MCF 10A (cell line): ENCODE results near the gene ARRDC4. TPM values are rescaled to one million over a fixed set of nuclear protein-coding genes. Genes with fewer than 3 reads are reported as not detected.

ENCODE experiments used
- BruUV-seq: library from RNA; stranded (reverse); fragments of 400-500 nt; replicated peaks from 2 replicates; lab custom pipeline; 2021; lab: Mats Ljungman, UMichigan
- CTCF ChIA-PET: fragments of 300-600 bp; sonication (Branson Sonifier 250); formaldehyde crosslinking; extraction: SDS; loops from one replicate; lab custom pipeline; 2021; ENCODE audit warnings: antibody characterized with exemption, inconsistent platforms; lab: Yijun Ruan, JAX
- POLR2A ChIA-PET: fragments of 300-600, 350-650 bp; sonication (Branson Sonifier 250); formaldehyde crosslinking; extraction: SDS; loops from one replicate; lab custom pipeline; 2020; ENCODE audit warnings: antibody characterized with exemption, inconsistent platforms; lab: Yijun Ruan, JAX
- DNase-seq: peaks from one replicate; pipeline ENCODE4 v3.0.0-alpha.2; 2018; ENCODE audit not compliant: unreplicated experiment
- H3K27ac Mint-ChIP-seq: one replicate; pipeline ENCODE4 v1.8.0; 2022; ENCODE audit warnings: mild to moderate bottlenecking, low read depth, mixed read lengths; ENCODE audit not compliant: unreplicated experiment
- H3K27me3 Mint-ChIP-seq: one replicate; pipeline ENCODE4 v1.8.0; 2022; ENCODE audit warnings: mixed read lengths; ENCODE audit not compliant: insufficient read depth, unreplicated experiment
- H3K36me3 Mint-ChIP-seq: one replicate; pipeline ENCODE4 v1.8.0; 2022; ENCODE audit warnings: mild to moderate bottlenecking, moderate library complexity, mixed read lengths; ENCODE audit not compliant: insufficient read depth, unreplicated experiment
- H3K4me1 Mint-ChIP-seq: one replicate; pipeline ENCODE4 v1.8.0; 2022; ENCODE audit warnings: mixed read lengths; ENCODE audit not compliant: insufficient read depth, unreplicated experiment
- H3K4me3 Mint-ChIP-seq: one replicate; pipeline ENCODE4 v1.8.0; 2022; ENCODE audit warnings: mild to moderate bottlenecking, moderate library complexity, mixed read lengths; ENCODE audit not compliant: unreplicated experiment
- H3K9me3 Mint-ChIP-seq: one replicate; pipeline ENCODE4 v1.8.0; 2022; ENCODE audit warnings: mixed read lengths; ENCODE audit not compliant: unreplicated experiment
- intact Hi-C: fragments of 100-400 bp; cut with micrococcal nuclease; formaldehyde crosslinking; loops from 2 replicates; pipeline ENCODE4 v1.14.1; 2022
- total RNA-seq: library from RNA; stranded (reverse); gene quantifications from 2 replicates; pipeline ENCODE4 v1.2.3, GENCODE V29; 2022
- TF ChIP-seq, protein P1 (sequence below): fragments of 200-600 bp; IDR thresholded peaks from one replicate; pipeline ENCODE4 v1.8.0; 2022; ENCODE audit warnings: antibody characterized with exemption, mild to moderate bottlenecking; ENCODE audit not compliant: unreplicated experiment

The ARRDC4 gene
- total RNA-seq, 1 experiment from 2014 or later: 36.0 TPM

- intact Hi-C loops: no loop called here
- no TSS peak for BruUV-seq
- Mint-ChIP-seq H3K36me3 (no peaks in the 10 kb centered on the region), H3K4me3 (no peak overlapping the region), H3K4me1 (peaks cover 7% of the 10 kb centered on the region), H3K27ac (no peak overlapping the region), H3K9me3 (no peaks in the 10 kb centered on the region), H3K27me3 (no peaks in the 10 kb centered on the region)
- ChIA-PET CTCF (interaction anchor here (0.6 to 0.7 kb wide), 2 partner anchors 17 to 236 kb away, joined by 3 read pairs; no protein-coding TSS in a partner anchor), POLR2A (interaction anchor here (0.8 to 1.3 kb wide), 2 partner anchors 11 to 12 kb away, joined by 3 to 8 read pairs; partner anchors contain the start of gene ARRDC4)
- TF ChIP-seq, protein P1, sequence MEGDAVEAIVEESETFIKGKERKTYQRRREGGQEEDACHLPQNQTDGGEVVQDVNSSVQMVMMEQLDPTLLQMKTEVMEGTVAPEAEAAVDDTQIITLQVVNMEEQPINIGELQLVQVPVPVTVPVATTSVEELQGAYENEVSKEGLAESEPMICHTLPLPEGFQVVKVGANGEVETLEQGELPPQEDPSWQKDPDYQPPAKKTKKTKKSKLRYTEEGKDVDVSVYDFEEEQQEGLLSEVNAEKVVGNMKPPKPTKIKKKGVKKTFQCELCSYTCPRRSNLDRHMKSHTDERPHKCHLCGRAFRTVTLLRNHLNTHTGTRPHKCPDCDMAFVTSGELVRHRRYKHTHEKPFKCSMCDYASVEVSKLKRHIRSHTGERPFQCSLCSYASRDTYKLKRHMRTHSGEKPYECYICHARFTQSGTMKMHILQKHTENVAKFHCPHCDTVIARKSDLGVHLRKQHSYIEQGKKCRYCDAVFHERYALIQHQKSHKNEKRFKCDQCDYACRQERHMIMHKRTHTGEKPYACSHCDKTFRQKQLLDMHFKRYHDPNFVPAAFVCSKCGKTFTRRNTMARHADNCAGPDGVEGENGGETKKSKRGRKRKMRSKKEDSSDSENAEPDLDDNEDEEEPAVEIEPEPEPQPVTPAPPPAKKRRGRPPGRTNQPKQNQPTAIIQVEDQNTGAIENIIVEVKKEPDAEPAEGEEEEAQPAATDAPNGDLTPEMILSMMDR: no peak
- DNase-seq: peak; percentile 40
Observed at GRCh38 chr15:97947465-97948260, 12.8 kb upstream of the ARRDC4 start.

DNA sequence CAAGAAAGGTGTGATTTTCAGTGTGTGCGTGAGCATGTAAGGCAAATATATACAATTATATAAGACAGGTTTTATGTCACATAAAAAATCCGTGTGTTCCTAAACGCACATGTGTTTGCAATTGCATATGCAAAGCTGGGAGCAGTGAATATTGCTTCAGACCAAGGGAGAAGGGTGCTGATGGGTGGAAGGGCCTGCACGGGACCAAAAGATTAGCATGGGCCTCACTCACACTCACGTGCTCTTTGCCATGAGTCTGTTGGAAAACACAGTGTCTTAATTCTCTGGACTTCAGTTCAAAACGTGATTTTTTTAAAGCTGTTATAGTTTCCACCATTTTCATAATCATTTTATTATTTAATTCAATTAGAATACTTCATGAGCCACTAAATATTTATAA is 7.2 kb upstream of the ARRDC4 start:
- DNase-seq: no peak
- BruUV-seq: no TSS peak
- no peak overlapping the region for H3K27ac Mint-ChIP-seq
- TF ChIP-seq, protein P1: no peak
- no peaks in the 10 kb centered on the region for H3K4me1 Mint-ChIP-seq
- H3K27me3 Mint-ChIP-seq: no peaks in the 10 kb centered on the region
- CTCF ChIA-PET: interaction anchor here (1.7 kb wide), 1 partner anchor 46 kb away, joined by 5 read pairs; no protein-coding TSS in a partner anchor
- intact Hi-C loops: no loop called here
- H3K36me3 Mint-ChIP-seq: no peaks in the 10 kb centered on the region
- POLR2A ChIA-PET: no interaction called here
- no peaks in the 10 kb centered on the region for H3K9me3 Mint-ChIP-seq
- no peak overlapping the region for H3K4me3 Mint-ChIP-seq

- ChIA-PET POLR2A (no interaction called here), CTCF (interaction anchor here (1.7 kb wide), 1 partner anchor 46 kb away, joined by 5 read pairs; no protein-coding TSS in a partner anchor)
- Mint-ChIP-seq H3K4me1 (no peaks in the 10 kb centered on the region), H3K36me3 (no peaks in the 10 kb centered on the region), H3K4me3 (no peak overlapping the region), H3K27me3 (no peaks in the 10 kb centered on the region), H3K9me3 (no peaks in the 10 kb centered on the region), H3K27ac (no peak overlapping the region)
- TF ChIP-seq, protein P1: no peak
- DNase-seq: no peak
- intact Hi-C loops: no loop called here
- BruUV-seq: no TSS peak
Observed at GRCh38 chr15:97953748-97954147, 6.8 kb upstream of the ARRDC4 start.

DNA sequence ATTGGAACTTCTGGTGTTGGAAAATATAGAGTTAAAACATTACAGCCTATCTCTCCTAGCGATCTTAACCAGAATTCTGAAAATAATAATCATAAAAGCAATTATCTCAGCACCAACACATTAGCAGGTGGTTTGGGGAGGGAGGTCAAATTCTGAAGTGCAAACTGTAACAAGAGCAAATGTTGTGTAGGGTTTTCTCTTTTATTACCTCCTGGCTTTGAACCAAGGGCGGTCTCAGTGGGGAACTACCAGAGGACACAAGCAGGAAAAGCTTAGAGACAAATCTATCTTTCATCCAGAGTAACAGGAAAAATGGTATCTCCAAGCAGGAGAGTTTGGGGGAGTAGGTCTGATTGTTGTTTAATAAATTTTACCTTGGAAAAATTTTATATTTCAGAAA is 5.5 kb upstream of the ARRDC4 start:
- Mint-ChIP-seq H3K36me3 (no peaks in the 10 kb centered on the region), H3K4me3 (no peak overlapping the region), H3K4me1 (peaks cover 10% of the 10 kb centered on the region), H3K27ac (no peak overlapping the region), H3K9me3 (no peaks in the 10 kb centered on the region), H3K27me3 (no peaks in the 10 kb centered on the region)
- no peak for DNase-seq
- intact Hi-C loops: no loop called here
- TF ChIP-seq, protein P1: no peak
- ChIA-PET POLR2A (no interaction called here), CTCF (no interaction called here)
- BruUV-seq: no TSS peak
